Retina (tissue), 1 donor: ENCODE measurements around the gene CACNA1C.

Source experiments
- DNase-seq: peaks from one replicate; pipeline ENCODE4 v3.0.0-alpha.2; 2016

CACNA1C gene

GRCh38 chr12:2052826-2053678 is at the start of gene CACNA1C:
TSS of gene CACNA1C (plus strand) at chr12:2052987. CDS start at chr12:2053563, 576 bp downstream.
- peak; percentile 77 for DNase-seq

DNA sequence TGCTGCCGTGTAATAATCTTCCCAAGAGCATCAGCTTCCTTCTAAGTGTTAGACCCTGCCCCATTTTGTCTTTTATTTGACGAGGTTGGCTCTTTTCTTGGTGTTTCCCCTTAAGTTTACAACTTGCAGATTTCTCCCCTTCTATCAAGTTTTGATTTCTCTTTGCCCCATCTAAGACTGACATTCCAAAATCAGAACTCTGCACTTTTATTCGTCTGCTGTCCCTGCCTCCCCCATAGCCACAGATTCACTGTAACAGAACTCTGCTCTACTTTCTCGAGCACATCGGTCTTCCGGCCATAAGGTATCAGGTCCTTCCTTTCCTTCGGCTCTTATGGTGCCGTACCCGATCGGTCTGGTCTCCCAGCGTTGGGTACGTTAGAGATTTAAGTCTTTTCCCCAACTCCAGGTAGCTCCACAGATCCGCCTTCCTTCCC is 49.1 kb upstream of the CACNA1C start:
- no peak for DNase-seq

DNA sequence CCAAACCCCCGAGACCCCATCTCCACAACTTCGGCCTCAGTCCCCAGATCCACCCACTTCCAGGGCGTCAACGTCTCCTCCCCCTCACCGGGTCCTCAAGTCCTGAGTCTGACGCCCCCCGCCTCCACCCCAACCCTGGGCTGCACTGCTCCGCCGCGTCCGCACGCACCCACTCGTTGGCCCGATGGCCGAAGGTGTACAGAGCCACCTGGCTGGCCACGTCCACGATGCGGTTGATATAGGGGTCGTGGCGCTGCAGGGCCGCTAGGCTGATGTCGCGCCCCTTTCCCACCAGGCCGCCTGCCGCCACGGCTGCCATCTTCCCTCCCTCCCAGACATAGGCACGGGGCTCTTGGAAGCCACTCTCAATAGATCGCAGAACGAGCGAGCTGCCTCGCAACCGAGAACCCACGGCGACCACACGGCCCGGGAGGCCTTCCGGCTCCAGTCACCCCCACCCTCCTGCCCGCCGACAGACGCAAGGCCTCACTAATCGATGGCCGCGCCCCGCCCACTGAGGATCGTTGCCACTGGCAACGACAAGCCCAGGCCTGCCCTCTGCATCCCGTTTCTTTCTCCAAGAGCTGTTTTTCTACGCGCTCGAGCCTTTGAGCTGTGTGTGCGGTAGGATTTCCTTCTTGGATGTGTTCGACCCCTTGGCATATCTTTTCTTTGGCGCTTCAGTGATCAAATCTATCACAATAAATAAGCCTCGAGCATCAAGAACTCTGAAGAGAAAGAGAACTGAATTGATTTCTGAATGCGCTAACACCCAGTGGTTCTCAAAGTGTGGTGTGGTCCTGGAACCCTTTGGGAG is 48.5 kb upstream of the CACNA1C start, which contains the start of gene DCP1B:
TSS of gene DCP1B (minus strand) at position 345 of the 817 bp plus-strand sequence. CDS start at position 319, 26 bp downstream.
- peak; percentile 95 for DNase-seq

- no peak for DNase-seq
These were observed 44.1 kb upstream of the CACNA1C start for GRCh38 chr12:2008677-2009076.

DNA sequence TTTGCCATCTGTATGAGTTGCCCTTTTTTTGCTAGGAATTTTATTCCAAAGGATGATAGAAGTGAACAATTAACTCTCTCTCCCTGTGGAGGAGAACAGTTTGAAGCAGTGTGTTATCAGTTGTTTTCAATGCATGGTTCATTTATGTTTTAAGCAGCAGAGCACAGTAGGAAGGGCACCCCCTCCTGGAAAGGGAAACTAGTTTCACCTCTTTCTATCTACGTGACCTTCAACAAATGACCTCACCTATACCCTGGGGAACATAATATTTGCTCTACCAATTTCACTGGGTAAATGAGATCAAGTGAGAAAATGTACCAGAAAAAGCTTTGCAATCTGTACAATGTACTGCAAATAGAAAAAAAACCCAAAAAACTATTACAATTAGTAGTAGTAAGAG is 43.2 kb upstream of the CACNA1C start:
- DNase-seq, result no peak

DNA sequence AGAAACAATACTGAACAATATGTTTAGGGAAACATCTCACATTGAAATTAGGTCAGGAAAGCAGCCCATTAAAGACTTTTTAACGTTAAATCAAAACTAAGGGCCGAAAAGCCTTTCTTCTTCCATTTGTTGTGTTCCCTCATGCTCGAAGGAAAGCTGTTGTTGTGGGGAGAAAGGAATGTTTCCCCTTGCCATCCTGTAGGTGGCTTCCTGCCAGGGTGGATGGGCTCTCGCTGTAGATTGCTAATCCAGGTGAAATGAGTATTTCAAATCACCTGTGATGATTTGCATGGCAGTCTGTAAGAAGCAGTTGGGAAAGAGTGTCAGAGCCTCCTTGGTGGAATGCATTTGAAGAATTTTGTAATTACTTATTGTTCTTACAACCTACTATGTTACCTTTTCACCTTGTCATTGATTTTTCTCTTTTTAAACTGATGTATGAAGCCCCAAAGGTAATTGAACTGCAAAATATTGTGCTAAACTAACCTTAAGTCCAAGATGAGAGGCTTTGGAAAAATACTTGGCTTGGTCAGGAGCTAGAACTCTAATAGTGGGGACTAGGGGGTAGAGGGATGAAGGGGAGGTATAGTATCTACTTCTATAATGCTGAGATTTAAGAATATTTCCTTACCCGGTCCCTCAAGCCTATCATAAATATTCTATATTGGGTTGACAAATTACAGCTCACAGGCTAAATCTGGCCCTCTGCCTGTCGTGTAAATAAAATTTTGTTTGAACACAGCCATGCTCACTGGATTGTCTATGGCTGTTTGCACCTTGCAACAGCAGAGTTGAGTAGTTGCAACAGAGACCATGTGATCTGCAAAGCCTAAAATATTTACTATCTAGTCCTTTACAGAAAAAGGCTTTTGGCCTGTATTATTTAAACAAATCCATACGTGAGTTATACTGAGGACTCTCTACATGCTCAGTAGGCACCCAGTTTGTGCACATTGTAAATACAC is 40.9 kb upstream of the CACNA1C start:
- DNase-seq, result no peak

GRCh38 chr12:2013086-2013485 is 39.7 kb upstream of the CACNA1C start:
- DNase-seq, result no peak

GRCh38 chr12:2013527-2014223 is 39.1 kb upstream of the CACNA1C start:
- no peak for DNase-seq

GRCh38 chr12:2014231-2014630 is 38.6 kb upstream of the CACNA1C start:
- DNase-seq, result no peak

- DNase-seq, result no peak
These were observed 35.8 kb upstream of the CACNA1C start for GRCh38 chr12:2016862-2017545.

GRCh38 chr12:2017546-2018337 is 35.0 kb upstream of the CACNA1C start:
- peak; percentile 46 for DNase-seq

DNA sequence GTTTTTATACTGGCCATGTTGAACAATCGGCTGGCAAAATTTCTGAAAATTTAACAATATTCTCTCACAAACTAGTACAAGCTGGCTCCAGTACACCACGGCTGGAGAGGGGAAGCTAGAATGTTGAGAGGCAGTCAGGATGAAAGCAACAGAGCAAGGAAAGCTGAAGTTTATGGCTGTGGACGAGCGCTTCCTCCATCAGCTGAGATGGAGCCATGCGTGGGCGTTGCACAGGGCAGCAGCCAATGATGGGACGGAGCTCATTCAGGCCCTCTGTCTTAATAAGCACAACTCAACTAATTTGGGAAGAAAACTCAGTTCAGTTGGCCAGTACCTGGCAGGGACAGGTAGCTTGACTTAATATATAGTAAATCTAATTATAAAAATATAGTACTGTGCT is 34.4 kb upstream of the CACNA1C start:
- no peak for DNase-seq

GRCh38 chr12:2019126-2019525 is 33.7 kb upstream of the CACNA1C start:
- DNase-seq, result no peak

- no peak for DNase-seq
These were observed 32.3 kb upstream of the CACNA1C start for GRCh38 chr12:2020511-2020910.

- DNase-seq, result no peak
These were observed 29.4 kb upstream of the CACNA1C start for GRCh38 chr12:2023365-2023764.

DNA sequence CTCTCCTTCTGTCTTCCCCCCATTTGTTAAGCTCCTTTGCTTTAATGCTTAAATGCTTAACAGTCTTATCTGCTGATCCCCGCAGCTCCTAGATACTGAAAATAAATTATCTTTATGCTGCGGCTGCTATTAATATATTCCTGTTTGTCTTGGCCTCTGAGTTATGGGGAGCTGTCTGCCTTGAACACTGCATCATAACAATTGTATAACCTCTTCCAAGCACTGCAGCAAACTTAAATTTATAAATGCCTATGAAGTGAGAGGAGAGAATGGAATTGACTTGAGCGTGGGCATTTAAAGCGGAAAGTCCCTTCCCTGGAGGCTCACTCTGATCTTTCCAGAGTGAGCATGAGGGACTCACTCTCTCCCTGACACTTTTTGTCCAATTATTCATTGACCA is 25.4 kb upstream of the CACNA1C start:
- DNase-seq, result no peak

DNA sequence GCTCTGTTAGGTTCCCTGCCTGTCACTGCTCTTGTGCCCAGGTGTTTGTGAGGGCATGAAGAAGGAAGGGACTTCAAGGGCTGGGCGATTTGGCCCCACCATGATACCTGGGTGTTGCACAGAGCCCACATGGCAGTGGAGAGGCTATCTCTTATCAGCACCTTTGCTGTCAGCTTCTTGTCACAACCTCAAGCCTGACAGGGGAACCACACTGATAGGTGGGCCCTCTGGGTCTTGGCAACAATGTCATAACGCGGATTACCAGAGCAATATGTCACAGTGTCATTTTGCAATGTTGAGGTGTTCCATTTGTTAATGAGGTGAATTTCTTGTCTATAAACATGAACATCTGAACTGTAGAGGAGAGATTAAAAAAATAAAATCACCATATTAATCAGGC is 22.9 kb upstream of the CACNA1C start:
- no peak for DNase-seq

DNA sequence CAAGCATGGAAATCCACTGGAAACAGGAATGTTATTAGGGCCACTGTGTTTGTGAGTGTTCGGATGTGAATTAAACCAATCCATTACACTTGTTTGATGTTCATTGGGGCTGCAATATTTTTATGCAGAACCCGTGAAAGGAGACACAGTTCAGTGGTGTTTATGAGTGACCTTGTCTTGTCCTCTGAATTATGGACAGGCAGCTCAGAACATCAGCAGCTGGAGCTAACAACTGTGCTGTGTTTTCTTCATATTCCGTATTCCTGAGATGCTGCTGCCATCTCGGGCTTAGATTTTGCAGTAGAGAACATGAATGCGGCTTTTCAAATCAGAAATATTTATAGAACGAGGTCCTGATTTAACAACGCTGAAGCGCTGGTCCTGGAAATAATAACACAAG is 20.3 kb upstream of the CACNA1C start:
- DNase-seq, result no peak

DNA sequence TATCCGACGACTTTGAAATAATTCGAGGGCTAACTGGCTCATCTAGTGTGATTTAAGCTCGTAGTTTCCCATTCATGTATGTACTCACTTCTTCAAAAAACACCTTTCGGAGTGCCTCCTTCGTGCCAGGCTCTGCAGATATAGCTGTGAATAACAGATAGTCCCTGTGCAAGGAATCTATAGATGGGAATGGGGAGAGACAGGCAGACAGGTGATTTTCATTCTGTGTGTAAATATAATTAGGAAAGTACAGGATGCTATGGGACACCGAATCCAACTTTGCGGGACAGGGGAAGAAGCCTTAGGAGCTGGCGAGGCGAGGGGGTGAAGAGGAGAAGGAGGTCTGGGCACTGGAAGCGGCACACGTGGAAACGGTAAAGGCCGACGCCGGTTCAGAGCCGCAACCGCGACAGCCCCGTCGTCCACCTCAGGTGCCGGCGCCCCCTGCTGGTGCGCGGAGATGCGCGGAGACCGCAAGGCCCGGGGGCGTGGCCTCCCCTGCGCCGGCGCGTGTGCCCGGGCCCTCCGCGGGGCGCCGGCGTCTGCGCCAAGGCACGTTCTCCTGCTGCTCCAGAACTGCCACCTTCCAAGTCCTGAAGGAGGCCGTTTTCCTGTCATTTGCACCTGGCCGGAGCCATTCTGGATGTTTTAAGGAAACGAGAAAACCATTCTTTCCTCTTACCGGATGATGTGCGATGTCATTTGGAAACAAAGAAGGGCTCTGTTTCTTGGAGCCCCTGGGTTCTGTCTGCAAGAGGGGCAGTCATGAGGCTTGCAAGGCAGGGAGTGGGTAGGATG is 18.0 kb upstream of the CACNA1C start:
- DNase-seq, result peak; percentile 93
